Loucy (cell line): ENCODE data around the gene GTSF1L.

Experiments used
- H2AFZ ChIP-seq: fragments of 200-600 bp; sonication (generic); 2 replicates; pipeline ENCODE4 v1.6.0; 2016; ENCODE audit warnings: antibody characterized with exemption, mild to moderate bottlenecking, low read length, moderate library complexity
- H3F3A ChIP-seq: fragments of 200-600 bp; 2 replicates; pipeline ENCODE4 v1.6.0; 2016; ENCODE audit warnings: antibody characterized with exemption, low read depth, mild to moderate bottlenecking
- H3K27me3 ChIP-seq: fragments of 200-600 bp; sonication (generic); 2 replicates; pipeline ENCODE4 v1.6.1; 2014; ENCODE audit warnings: low read length, mild to moderate bottlenecking; ENCODE audit not compliant: insufficient read depth, poor library complexity, severe bottlenecking
- H3K36me3 ChIP-seq: fragments of 200-600 bp; sonication (generic); 2 replicates; pipeline ENCODE4 v1.6.1; 2016; ENCODE audit warnings: low read length; ENCODE audit not compliant: insufficient read depth
- H3K4me1 ChIP-seq: fragments of 200-600 bp; sonication (generic); 2 replicates; pipeline ENCODE4 v1.5.1; 2014; ENCODE audit warnings: low read length, mild to moderate bottlenecking; ENCODE audit not compliant: insufficient read depth, poor library complexity, severe bottlenecking
- H3K4me2 ChIP-seq: fragments of 200-600 bp; sonication (generic); 2 replicates; pipeline ENCODE4 v1.6.0; 2014; ENCODE audit warnings: antibody characterized with exemption, low read length, low read depth, mild to moderate bottlenecking; ENCODE audit not compliant: poor library complexity, severe bottlenecking
- H3K4me3 ChIP-seq: fragments of 200-600 bp; sonication (generic); 2 replicates; pipeline ENCODE4 v1.5.1; 2014; ENCODE audit warnings: low read length, mild to moderate bottlenecking, mixed read lengths; ENCODE audit not compliant: poor library complexity, severe bottlenecking
- H3K79me2 ChIP-seq: fragments of 200-600 bp; sonication (generic); 2 replicates; pipeline ENCODE4 v1.6.1; 2014; ENCODE audit warnings: low read length; ENCODE audit not compliant: insufficient read depth
- H3K9ac ChIP-seq: fragments of 200-600 bp; sonication (generic); 2 replicates; pipeline ENCODE4 v1.6.0; 2014; ENCODE audit warnings: mild to moderate bottlenecking, low read depth, low read length, moderate library complexity; ENCODE audit not compliant: poor library complexity, severe bottlenecking
- H3K9me2 ChIP-seq: fragments of 200-600 bp; sonication (generic); replicated peaks from 2 replicates; pipeline ENCODE4 v1.6.1; 2016; ENCODE audit warnings: low read depth, low read length, mixed read lengths
- H3K9me3 ChIP-seq: fragments of 200-600 bp; sonication (generic); 2 replicates; pipeline ENCODE4 v1.6.1; 2014; ENCODE audit warnings: mild to moderate bottlenecking, antibody characterized with exemption, low read length, low read depth; ENCODE audit not compliant: insufficient read depth
- H4K20me1 ChIP-seq: fragments of 200-600 bp; sonication (generic); 2 replicates; pipeline ENCODE4 v1.6.0; 2014; ENCODE audit warnings: antibody characterized with exemption, low read length, mild to moderate bottlenecking; ENCODE audit not compliant: insufficient read depth, poor library complexity, severe bottlenecking
- EZH2phosphoT487 ChIP-seq: fragments of 200-600 bp; IDR thresholded peaks from 2 replicates; pipeline ENCODE4 v1.6.1; 2018; ENCODE audit warnings: antibody characterized with exemption, mild to moderate bottlenecking, moderate library complexity, borderline replicate concordance
- TF ChIP-seq, protein P1 (sequence below): fragments of 200-600 bp; sonication (generic); conservative IDR thresholded peaks from 2 replicates; pipeline ENCODE4 v1.5.1; 2014; ENCODE audit warnings: mild to moderate bottlenecking, antibody characterized with exemption, low read length

The GTSF1L gene

DNA sequence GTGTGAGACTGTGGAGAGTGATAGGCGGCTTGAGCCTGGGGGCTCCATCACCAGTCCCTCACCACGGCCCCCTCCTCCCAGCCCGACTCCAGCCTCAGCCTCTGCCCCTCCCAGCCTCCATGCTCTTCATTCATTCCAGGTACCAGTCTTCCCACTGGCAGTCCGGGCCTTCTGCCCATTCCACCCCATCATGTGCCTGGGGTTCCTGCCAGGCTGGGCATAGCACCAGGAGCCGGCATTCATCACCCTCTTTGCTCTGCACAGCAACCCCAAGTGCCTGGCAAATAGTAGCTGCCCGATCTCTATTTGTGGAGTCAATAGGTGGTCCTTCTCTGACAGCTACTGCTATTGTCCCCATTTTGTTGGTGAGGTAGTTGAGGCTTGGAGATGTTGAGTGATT lies 39.6 kb upstream of the GTSF1L start:
- Histone ChIP-seq H3K9me2 (no peaks in the 10 kb centered on the region), H3K4me2 (no peak overlapping the region), H3K4me1 (no peaks in the 10 kb centered on the region), H3K27me3 (no peaks in the 10 kb centered on the region), H3K9ac (no peak overlapping the region), H3K9me3 (no peaks in the 10 kb centered on the region), H2AFZ (no peak overlapping the region), H3K79me2 (no peaks in the 10 kb centered on the region), H3K4me3 (no peak overlapping the region), H3F3A (no peaks in the 10 kb centered on the region), H4K20me1 (no peaks in the 10 kb centered on the region), H3K36me3 (no peaks in the 10 kb centered on the region)
- TF ChIP-seq, protein P1, sequence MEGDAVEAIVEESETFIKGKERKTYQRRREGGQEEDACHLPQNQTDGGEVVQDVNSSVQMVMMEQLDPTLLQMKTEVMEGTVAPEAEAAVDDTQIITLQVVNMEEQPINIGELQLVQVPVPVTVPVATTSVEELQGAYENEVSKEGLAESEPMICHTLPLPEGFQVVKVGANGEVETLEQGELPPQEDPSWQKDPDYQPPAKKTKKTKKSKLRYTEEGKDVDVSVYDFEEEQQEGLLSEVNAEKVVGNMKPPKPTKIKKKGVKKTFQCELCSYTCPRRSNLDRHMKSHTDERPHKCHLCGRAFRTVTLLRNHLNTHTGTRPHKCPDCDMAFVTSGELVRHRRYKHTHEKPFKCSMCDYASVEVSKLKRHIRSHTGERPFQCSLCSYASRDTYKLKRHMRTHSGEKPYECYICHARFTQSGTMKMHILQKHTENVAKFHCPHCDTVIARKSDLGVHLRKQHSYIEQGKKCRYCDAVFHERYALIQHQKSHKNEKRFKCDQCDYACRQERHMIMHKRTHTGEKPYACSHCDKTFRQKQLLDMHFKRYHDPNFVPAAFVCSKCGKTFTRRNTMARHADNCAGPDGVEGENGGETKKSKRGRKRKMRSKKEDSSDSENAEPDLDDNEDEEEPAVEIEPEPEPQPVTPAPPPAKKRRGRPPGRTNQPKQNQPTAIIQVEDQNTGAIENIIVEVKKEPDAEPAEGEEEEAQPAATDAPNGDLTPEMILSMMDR: no peak
- no peak for TF ChIP-seq EZH2phosphoT487

DNA sequence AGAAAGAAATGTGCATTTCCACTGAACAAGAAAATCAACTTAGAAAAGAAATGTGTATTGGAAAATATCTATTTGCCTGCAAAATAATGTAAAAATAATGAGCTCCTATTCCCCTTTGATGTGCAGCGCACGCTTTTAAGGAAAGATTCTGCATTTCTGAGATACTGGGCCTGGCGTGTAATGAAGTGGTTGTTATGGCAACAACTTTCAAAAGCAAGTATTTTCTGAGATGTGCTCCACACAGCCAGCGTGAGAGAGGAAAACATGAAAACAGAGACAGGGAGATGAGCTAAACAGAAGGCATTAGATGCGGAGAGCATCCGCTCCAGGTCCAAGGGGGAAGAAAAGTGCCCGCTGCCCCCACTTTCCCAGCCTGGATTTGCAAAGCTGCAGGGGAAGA lies 39.1 kb upstream of the GTSF1L start:
- no peaks in the 10 kb centered on the region for H3K9me3 ChIP-seq
- no peaks in the 10 kb centered on the region for H3K9me2 ChIP-seq
- no peak for TF ChIP-seq EZH2phosphoT487
- TF ChIP-seq, protein P1: no peak
- no peak overlapping the region for H3K4me3 ChIP-seq
- H3K4me1 ChIP-seq: no peaks in the 10 kb centered on the region
- no peaks in the 10 kb centered on the region for H3K79me2 ChIP-seq
- H3F3A ChIP-seq: no peaks in the 10 kb centered on the region
- no peak overlapping the region for H3K9ac ChIP-seq
- no peaks in the 10 kb centered on the region for H4K20me1 ChIP-seq
- H3K4me2 ChIP-seq: no peak overlapping the region
- H3K36me3 ChIP-seq: no peaks in the 10 kb centered on the region
- H2AFZ ChIP-seq: no peak overlapping the region
- H3K27me3 ChIP-seq: no peaks in the 10 kb centered on the region

DNA sequence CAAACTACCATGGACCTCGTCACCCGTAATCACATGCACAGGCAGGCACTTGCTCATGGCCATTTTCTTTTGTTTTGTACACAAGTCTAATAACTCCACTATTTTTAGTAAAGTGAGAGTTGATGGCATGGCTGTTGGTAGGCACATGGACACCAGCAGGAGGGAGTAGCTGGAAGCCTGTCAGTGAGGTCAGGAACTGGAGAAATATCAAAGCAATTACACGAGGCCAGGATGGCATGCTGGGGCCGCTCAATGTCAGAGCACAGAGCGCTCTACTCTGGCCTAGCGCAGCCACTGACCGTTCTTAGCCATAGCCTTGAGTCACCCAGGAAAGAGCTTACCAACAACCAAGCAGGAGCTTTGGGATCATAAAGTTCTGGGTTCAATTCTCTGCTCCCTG lies 36.1 kb upstream of the GTSF1L start:
- TF ChIP-seq, protein P1: no peak
- TF ChIP-seq EZH2phosphoT487: no peak
- no peaks in the 10 kb centered on the region for H3K27me3 ChIP-seq

More for the DNA sequence above, 36.1 kb upstream of the GTSF1L start:
- no peaks in the 10 kb centered on the region for H3K4me1 ChIP-seq
- H3K4me3 ChIP-seq: no peak overlapping the region
- H2AFZ ChIP-seq: no peak overlapping the region
- no peaks in the 10 kb centered on the region for H3K9me2 ChIP-seq
- H3K9ac ChIP-seq: no peak overlapping the region
- H3K9me3 ChIP-seq: no peaks in the 10 kb centered on the region
- H3K79me2 ChIP-seq: no peaks in the 10 kb centered on the region
- H3K36me3 ChIP-seq: no peaks in the 10 kb centered on the region
- H3F3A ChIP-seq: no peaks in the 10 kb centered on the region
- no peaks in the 10 kb centered on the region for H4K20me1 ChIP-seq
- H3K4me2 ChIP-seq: no peak overlapping the region
